Measurements from ENCODE around the gene SRC.

DNA sequence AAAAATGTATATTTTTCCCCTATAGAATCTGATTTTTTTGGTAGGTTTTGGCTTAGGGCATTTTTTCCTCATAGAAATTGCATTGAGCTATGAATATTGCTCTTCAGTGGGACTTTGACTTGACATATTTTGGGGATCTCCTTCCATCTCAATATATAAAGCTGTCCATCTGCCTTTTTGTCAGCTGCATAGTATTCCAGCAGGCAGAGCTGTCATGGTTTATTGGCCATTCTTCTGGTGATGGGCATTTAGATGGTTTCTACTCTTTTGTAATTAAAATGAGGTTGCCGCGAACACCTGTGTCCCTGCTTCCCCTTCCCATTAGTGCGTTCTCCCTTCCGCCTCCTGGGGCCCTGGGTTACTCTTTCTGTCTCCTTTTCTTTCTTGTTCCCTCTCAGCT is 95.1 kb downstream of the SRC start:
- TF ChIP-seq, protein P1, sequence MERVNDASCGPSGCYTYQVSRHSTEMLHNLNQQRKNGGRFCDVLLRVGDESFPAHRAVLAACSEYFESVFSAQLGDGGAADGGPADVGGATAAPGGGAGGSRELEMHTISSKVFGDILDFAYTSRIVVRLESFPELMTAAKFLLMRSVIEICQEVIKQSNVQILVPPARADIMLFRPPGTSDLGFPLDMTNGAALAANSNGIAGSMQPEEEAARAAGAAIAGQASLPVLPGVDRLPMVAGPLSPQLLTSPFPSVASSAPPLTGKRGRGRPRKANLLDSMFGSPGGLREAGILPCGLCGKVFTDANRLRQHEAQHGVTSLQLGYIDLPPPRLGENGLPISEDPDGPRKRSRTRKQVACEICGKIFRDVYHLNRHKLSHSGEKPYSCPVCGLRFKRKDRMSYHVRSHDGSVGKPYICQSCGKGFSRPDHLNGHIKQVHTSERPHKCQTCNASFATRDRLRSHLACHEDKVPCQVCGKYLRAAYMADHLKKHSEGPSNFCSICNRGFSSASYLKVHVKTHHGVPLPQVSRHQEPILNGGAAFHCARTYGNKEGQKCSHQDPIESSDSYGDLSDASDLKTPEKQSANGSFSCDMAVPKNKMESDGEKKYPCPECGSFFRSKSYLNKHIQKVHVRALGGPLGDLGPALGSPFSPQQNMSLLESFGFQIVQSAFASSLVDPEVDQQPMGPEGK (CRISPR knock-in tag; IDR thresholded peaks at IDR 0.05; ENCODE audit: borderline replicate concordance), result no peak
- TF ChIP-seq ZNF70 (CRISPR knock-in tag; IDR thresholded peaks at IDR 0.05), result no peak
- TF ChIP-seq CSDC2 (CRISPR knock-in tag; IDR thresholded peaks at IDR 0.05), result no peak
- TF ChIP-seq RARB (CRISPR knock-in tag; IDR thresholded peaks at IDR 0.05), result no peak
- TF ChIP-seq TOX (CRISPR knock-in tag; IDR thresholded peaks at IDR 0.05; ENCODE audit: borderline replicate concordance), result no peak
- TF ChIP-seq, protein P2, sequence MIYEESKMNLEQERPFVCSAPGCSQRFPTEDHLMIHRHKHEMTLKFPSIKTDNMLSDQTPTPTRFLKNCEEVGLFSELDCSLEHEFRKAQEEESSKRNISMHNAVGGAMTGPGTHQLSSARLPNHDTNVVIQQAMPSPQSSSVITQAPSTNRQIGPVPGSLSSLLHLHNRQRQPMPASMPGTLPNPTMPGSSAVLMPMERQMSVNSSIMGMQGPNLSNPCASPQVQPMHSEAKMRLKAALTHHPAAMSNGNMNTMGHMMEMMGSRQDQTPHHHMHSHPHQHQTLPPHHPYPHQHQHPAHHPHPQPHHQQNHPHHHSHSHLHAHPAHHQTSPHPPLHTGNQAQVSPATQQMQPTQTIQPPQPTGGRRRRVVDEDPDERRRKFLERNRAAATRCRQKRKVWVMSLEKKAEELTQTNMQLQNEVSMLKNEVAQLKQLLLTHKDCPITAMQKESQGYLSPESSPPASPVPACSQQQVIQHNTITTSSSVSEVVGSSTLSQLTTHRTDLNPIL (CRISPR knock-in tag; IDR thresholded peaks at IDR 0.05; ENCODE audit: low read depth), result no peak
- TF ChIP-seq PPARA (CRISPR knock-in tag; IDR thresholded peaks at IDR 0.05; ENCODE audit: borderline replicate concordance), result no peak
- TF ChIP-seq ZFP30 (CRISPR knock-in tag; IDR thresholded peaks at IDR 0.05), result no peak
- no peak for TF ChIP-seq OSR1 (CRISPR knock-in tag; IDR thresholded peaks at IDR 0.05)
